Vagina (tissue), 2 donors: ENCODE results near the gene TNIP3.

ENCODE experiments used
- POLR2AphosphoS5 ChIP-seq, 2 donors: sonication (generic); formaldehyde crosslinking; IDR thresholded peaks; one replicate each; pipeline ENCODE4 v1.9.0; 2017; ENCODE audit warnings: antibody characterized with exemption in 2 of 2, mild to moderate bottlenecking in 2 of 2, low read depth in 1 of 2; ENCODE audit not compliant: insufficient read depth in 1 of 2
- TF ChIP-seq, protein P1 (sequence below), 3 experiments: fragments of 450-650 bp in 2 of 3; fragments of 200-600 bp in 1 of 3; sonication (generic) in 1 of 3; IDR thresholded peaks; one replicate each; pipeline ENCODE4 v1.5.1; 2017 to 2019; ENCODE audit warnings: antibody characterized with exemption in 3 of 3, mild to moderate bottlenecking in 2 of 3, moderate library complexity in 2 of 3

DNA sequence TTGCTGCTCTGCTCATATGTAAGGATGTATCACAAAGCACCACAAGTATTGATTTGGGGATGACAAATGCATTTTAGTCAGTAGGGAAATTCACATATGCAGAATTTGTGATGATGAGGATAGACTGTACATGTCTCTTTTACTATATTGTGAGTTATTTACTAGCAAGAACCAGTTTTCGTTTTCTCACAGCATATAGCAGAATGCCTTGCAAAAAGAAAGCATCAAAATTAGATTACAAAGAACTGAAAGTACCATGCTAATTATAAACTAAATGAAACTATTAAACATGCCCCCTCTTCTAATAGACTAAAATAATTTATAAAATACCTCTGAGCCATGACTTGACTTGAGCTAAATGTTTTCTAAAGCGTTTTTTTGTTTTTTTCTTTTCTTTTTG, 20.1 kb downstream of the TNIP3 start:
- TF ChIP-seq POLR2AphosphoS5 (IDR thresholded peaks at IDR 0.05; ENCODE audit: insufficient read depth in 1 of 2, low read depth in 1 of 2): no peak
- TF ChIP-seq, protein P1, sequence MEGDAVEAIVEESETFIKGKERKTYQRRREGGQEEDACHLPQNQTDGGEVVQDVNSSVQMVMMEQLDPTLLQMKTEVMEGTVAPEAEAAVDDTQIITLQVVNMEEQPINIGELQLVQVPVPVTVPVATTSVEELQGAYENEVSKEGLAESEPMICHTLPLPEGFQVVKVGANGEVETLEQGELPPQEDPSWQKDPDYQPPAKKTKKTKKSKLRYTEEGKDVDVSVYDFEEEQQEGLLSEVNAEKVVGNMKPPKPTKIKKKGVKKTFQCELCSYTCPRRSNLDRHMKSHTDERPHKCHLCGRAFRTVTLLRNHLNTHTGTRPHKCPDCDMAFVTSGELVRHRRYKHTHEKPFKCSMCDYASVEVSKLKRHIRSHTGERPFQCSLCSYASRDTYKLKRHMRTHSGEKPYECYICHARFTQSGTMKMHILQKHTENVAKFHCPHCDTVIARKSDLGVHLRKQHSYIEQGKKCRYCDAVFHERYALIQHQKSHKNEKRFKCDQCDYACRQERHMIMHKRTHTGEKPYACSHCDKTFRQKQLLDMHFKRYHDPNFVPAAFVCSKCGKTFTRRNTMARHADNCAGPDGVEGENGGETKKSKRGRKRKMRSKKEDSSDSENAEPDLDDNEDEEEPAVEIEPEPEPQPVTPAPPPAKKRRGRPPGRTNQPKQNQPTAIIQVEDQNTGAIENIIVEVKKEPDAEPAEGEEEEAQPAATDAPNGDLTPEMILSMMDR (IDR thresholded peaks at IDR 0.05): no peak
